Activated CD8-positive, alpha-beta T cell treated with anti-CD3 and anti-CD28 coated beads for 36 hours (primary cell): Measurements from ENCODE around the gene STEAP3. TPM values are rescaled to one million over a fixed set of nuclear protein-coding genes. Genes with fewer than 3 reads are reported as not detected.

Source experiments
- ATAC-seq: fragments of 200-7000 bp; cut with Tn5 transposase; one replicate; pipeline ENCODE4 v1.10.0; 2021; ENCODE audit warnings: mild to moderate bottlenecking, moderate library complexity
- CTCF ChIA-PET: fragments of 350-600 bp; sonication (Branson Sonifier 250); formaldehyde crosslinking; loops from one replicate; lab custom pipeline; 2021; ENCODE audit warnings: antibody characterized with exemption; lab: Charles Lee
- POLR2A ChIA-PET: fragments of 350-600 bp; sonication (Branson Sonifier 250); formaldehyde crosslinking; loops from one replicate; lab custom pipeline; 2021; ENCODE audit warnings: antibody characterized with exemption; lab: Charles Lee
- DNase-seq: peaks from one replicate; pipeline ENCODE4 v3.0.0-alpha.2; 2020
- H3K27ac Mint-ChIP-seq: one replicate; pipeline ENCODE4 v1.8.0; 2021; ENCODE audit warnings: mild to moderate bottlenecking, mixed read lengths
- H3K27me3 Mint-ChIP-seq: one replicate; pipeline ENCODE4 v1.8.0; 2021; ENCODE audit warnings: mixed read lengths
- H3K36me3 Mint-ChIP-seq: one replicate; pipeline ENCODE4 v1.8.0; 2021; ENCODE audit warnings: low read depth, mixed read lengths
- H3K4me1 Mint-ChIP-seq: one replicate; pipeline ENCODE4 v1.8.0; 2021; ENCODE audit warnings: low read depth, mixed read lengths
- H3K4me3 Mint-ChIP-seq: one replicate; pipeline ENCODE4 v1.8.0; 2021; ENCODE audit warnings: mild to moderate bottlenecking, moderate library complexity, mixed read lengths
- H3K9me3 Mint-ChIP-seq: one replicate; pipeline ENCODE4 v1.8.0; 2021; ENCODE audit warnings: mixed read lengths
- intact Hi-C: fragments of 100-400 bp; cut with micrococcal nuclease; formaldehyde crosslinking; loops from one replicate; pipeline ENCODE4 v1.10.0; 2022
- total RNA-seq, 2 experiments: library from RNA; stranded (reverse); gene quantifications; one replicate each; pipeline ENCODE4 v1.2.3, GENCODE V29; 2021
- TF ChIP-seq, protein P1 (sequence below): fragments of 200-600 bp; IDR thresholded peaks from one replicate; pipeline ENCODE4 v1.8.0; 2022; ENCODE audit warnings: antibody characterized with exemption, mild to moderate bottlenecking

STEAP3 gene
- total RNA-seq, 2 experiments from 2014 or later, result 0.18 to 0.34 TPM

DNA sequence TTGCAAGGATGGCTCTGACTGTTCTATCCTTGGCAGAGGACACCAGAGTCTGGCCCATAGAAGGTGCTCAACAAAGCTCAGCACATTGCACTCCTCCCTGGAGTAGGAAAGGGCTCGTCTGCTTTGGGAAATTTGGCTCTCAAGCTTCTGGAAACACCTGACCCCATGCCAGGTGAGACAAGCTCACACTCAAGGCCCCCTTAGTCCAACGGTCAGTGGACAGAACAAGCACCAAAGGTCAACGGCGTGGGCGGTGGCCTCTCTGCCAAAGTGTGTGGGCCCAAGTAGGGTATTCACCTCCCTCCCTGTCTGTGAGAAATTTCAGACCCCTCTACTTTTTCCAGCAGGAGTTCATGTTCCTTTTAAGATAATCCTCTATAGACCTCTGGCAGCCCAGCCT lies 2.0 kb upstream of the STEAP3 start:
- Mint-ChIP-seq H3K27ac (no peak overlapping the region), H3K9me3 (no peaks in the 10 kb centered on the region), H3K27me3 (peaks cover 30% of the 10 kb centered on the region), H3K4me3 (no peak overlapping the region), H3K36me3 (no peaks in the 10 kb centered on the region), H3K4me1 (no peaks in the 10 kb centered on the region)
- no peak for DNase-seq
- no peak for ATAC-seq
- POLR2A ChIA-PET, result no interaction called here
- TF ChIP-seq, protein P1, sequence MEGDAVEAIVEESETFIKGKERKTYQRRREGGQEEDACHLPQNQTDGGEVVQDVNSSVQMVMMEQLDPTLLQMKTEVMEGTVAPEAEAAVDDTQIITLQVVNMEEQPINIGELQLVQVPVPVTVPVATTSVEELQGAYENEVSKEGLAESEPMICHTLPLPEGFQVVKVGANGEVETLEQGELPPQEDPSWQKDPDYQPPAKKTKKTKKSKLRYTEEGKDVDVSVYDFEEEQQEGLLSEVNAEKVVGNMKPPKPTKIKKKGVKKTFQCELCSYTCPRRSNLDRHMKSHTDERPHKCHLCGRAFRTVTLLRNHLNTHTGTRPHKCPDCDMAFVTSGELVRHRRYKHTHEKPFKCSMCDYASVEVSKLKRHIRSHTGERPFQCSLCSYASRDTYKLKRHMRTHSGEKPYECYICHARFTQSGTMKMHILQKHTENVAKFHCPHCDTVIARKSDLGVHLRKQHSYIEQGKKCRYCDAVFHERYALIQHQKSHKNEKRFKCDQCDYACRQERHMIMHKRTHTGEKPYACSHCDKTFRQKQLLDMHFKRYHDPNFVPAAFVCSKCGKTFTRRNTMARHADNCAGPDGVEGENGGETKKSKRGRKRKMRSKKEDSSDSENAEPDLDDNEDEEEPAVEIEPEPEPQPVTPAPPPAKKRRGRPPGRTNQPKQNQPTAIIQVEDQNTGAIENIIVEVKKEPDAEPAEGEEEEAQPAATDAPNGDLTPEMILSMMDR, result no peak
- CTCF ChIA-PET, result no interaction called here
- intact Hi-C loops, result no loop called here

DNA sequence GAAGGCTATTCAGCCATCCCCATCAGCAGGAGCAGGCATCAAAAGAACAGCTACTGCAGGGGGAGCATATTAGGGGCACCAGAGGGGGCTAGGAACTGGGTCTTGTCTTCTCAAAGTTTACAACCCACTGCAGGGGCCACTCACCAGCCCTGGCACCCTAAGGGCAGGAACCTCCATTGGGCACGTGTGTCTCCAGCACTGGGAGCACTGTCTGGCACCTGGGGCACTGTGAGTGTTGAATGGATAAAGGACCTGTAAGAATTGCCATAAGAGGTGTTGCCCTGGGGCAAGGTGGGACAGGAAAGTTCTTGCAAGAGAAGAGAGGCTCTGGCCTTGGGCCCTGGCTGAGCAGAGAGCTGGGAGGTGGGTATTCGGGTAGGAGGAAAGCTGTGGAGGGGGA lies 1.4 kb upstream of the STEAP3 start:
- ATAC-seq, result no peak
- no peaks in the 10 kb centered on the region for H3K4me1 Mint-ChIP-seq
- intact Hi-C loops, result no loop called here
- no peaks in the 10 kb centered on the region for H3K9me3 Mint-ChIP-seq
- no peak overlapping the region for H3K4me3 Mint-ChIP-seq
- TF ChIP-seq, protein P1, result no peak
- ChIA-PET CTCF (no interaction called here), POLR2A (no interaction called here)
- H3K27ac Mint-ChIP-seq, result no peak overlapping the region
- no peak for DNase-seq
- peaks cover 30% of the 10 kb centered on the region for H3K27me3 Mint-ChIP-seq
- no peaks in the 10 kb centered on the region for H3K36me3 Mint-ChIP-seq

DNA sequence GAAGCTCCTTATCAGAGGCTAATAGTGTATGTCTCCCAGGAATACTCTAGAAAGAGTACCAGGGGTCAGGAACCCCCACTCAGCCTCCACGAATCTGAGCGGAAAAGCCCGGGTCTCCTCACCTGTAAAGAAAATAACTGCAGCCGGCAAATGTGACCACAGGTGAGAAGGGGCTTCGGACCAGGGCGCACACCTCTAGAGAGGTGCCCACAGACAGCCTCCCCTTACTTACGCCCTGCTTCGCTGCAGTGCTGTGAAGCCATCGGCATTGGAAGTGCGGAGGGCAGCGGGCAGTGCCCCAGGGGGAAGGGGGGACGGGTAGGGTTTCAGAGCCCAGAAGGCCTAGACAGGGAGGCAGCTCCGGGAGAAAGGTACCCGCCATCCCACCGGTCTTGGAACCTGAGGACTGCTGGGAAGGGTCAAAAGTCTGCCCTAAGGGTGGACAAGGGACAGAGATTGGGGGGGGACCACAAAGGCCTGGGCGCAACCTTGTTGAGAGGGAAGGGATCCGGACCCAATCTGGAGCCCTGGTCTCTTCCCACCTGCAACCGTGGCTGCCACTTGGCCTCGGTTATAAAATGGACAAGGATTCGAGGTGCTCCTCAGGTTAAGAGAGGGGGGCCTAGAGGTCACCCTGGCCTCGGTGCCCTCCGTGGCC lies 642 bp upstream of the STEAP3 start:
- Mint-ChIP-seq H3K27ac (no peak overlapping the region), H3K4me3 (no peak overlapping the region), H3K27me3 (peaks cover 30% of the 10 kb centered on the region), H3K4me1 (no peaks in the 10 kb centered on the region), H3K36me3 (no peaks in the 10 kb centered on the region), H3K9me3 (no peaks in the 10 kb centered on the region)
- ATAC-seq, result no peak
- TF ChIP-seq, protein P1, result no peak
- intact Hi-C loops, result no loop called here
- ChIA-PET POLR2A (no interaction called here), CTCF (no interaction called here)
- DNase-seq, result no peak

DNA sequence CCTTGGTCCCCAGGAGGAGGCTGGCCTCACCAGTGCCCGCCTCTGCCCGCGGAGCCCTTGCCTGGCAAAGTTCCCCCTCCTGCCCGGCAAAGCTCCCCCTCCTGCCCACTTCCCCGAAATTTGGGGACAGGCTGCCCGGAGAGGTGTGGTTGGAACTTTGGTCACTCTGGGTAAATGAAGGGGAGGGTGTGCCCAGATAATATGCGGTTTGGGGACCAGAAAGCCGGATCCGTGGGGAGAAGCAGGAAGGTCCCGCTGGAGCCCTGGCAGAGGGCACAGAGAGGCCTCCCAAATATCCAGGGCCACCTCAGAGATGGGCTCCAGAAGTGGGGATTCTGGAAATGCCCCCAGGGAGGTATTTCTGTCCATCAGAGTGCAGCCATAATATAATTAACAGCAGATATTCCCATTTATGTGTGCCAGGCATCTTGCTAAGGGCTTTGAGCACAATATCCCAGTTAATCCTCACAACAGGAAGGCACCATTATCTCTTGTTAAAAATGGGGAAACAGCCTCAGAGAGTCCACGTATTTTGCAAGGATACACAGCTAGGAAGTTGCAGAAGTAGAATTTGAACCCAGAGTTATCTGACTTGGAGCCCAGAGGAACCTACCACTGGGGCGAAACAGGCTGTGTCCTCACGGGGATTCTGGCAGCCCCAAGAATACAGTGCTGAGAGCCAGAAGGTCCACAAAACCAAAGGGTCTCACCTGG lies 914 bp downstream of the STEAP3 start:
- ATAC-seq (no peak), DNase-seq (no peak)
- H3K27ac Mint-ChIP-seq, result no peak overlapping the region
- no peaks in the 10 kb centered on the region for H3K4me1 Mint-ChIP-seq
- H3K9me3 Mint-ChIP-seq, result no peaks in the 10 kb centered on the region
- H3K36me3 Mint-ChIP-seq, result no peaks in the 10 kb centered on the region
- POLR2A ChIA-PET, result no interaction called here
- CTCF ChIA-PET, result no interaction called here
- intact Hi-C loops, result no loop called here
- TF ChIP-seq, protein P1, result no peak
- peaks cover 30% of the 10 kb centered on the region for H3K27me3 Mint-ChIP-seq
- H3K4me3 Mint-ChIP-seq, result no peak overlapping the region
